Transverse colon (tissue), 4 donors: Measurements from ENCODE around the gene SOX1. TPM values are rescaled to one million over a fixed set of nuclear protein-coding genes. Genes with fewer than 3 reads are reported as not detected.

ENCODE experiments used
- DNase-seq: peaks from one replicate; pipeline ENCODE4 v3.0.0-alpha.2; 2019
- H3K27ac ChIP-seq, 4 donors: fragments of 200-600 bp; sonication (generic); 2 replicates each; pipeline ENCODE4 v1.5.1; 2016 to 2018; ENCODE audit warnings: inconsistent platforms in 4 of 4
- H3K27me3 ChIP-seq: fragments of 200-600 bp; sonication (generic); 2 replicates; pipeline ENCODE4 v1.5.1; 2017; ENCODE audit warnings: inconsistent platforms
- H3K36me3 ChIP-seq, 4 donors: fragments of 200-600 bp; sonication (generic); 2 replicates each; pipeline ENCODE4 v1.5.1; 2017 to 2019; ENCODE audit warnings: inconsistent platforms in 4 of 4
- H3K4me1 ChIP-seq, 4 donors: fragments of 200-600 bp; sonication (generic); 2 replicates each; pipeline ENCODE4 v1.5.1; 2017 to 2020; ENCODE audit warnings: inconsistent platforms in 4 of 4
- H3K4me3 ChIP-seq, 4 donors: fragments of 200-600 bp; sonication (generic); 1 replicate in 1 of 4; 2 replicates in 3 of 4; pipeline versions ENCODE4 v1.5.1 to v1.6.1; 2017 to 2019; ENCODE audit warnings: inconsistent platforms in 4 of 4
- H3K9me3 ChIP-seq, 2 donors: fragments of 200-600 bp; sonication (generic); 2 replicates each; pipeline ENCODE4 v1.5.1; 2017 to 2019; ENCODE audit warnings: inconsistent platforms in 2 of 2
- EP300 ChIP-seq: sonication (generic); formaldehyde crosslinking; IDR thresholded peaks from one replicate; pipeline ENCODE4 v1.6.1; 2017; ENCODE audit warnings: antibody characterized with exemption, low read depth
- POLR2A ChIP-seq: fragments of 450-650 bp; IDR thresholded peaks from one replicate; pipeline ENCODE4 v1.6.1; 2016; ENCODE audit warnings: antibody characterized with exemption, mild to moderate bottlenecking, moderate library complexity
- POLR2AphosphoS5 ChIP-seq, 3 donors: sonication (generic); formaldehyde crosslinking; IDR thresholded peaks; one replicate each; pipeline ENCODE4 v1.6.1; 2016; ENCODE audit warnings: antibody characterized with exemption in 3 of 3
- WGBS, 2 donors: methylation state at CpG; one replicate each; pipeline ENCODE4 v1.1.5; 2018; ENCODE audit warnings: low coverage in 1 of 2; 5-methylcytosine and 5-hydroxymethylcytosine counted together
- in situ Hi-C, 4 donors: fragments of 200-750 bp; cut with MboI; loops; one replicate each; pipeline versions ENCODE4 v1.15.0 to v1.15.1; 2017; ENCODE audit warnings: low sequenced_read_pairs in 3 of 4, low pct_ligation_motif_present in 1 of 4, low pct_unique_long_range_greater_than_20kb in 1 of 4
- intact Hi-C: fragments of 100-400 bp; cut with DNase I; formaldehyde crosslinking; loops from one replicate; pipeline ENCODE4 v1.15.1; 2023; ENCODE audit warnings: low total_unique reads
- total RNA-seq, 4 donors: library from RNA; depleted of rRNA; stranded (reverse); fragments of >200 nt; gene quantifications; one replicate each; pipeline ENCODE4 v1.1.0, GENCODE V29; 2016
- TF ChIP-seq, protein P1 (sequence below), 5 experiments: fragments of 200-600 bp in 3 of 5; fragments of 450-650 bp in 2 of 5; sonication (generic) in 3 of 5; IDR thresholded peaks; 1 replicate in 2 of 5; 2 replicates in 3 of 5; pipeline ENCODE4 v1.5.1; 2016 to 2017; ENCODE audit warnings: antibody characterized with exemption in 5 of 5, inconsistent platforms in 3 of 5, mild to moderate bottlenecking in 2 of 5, moderate library complexity in 1 of 5

SOX1 gene
- total RNA-seq, 4 donors from 2014 or later = not detected

DNA sequence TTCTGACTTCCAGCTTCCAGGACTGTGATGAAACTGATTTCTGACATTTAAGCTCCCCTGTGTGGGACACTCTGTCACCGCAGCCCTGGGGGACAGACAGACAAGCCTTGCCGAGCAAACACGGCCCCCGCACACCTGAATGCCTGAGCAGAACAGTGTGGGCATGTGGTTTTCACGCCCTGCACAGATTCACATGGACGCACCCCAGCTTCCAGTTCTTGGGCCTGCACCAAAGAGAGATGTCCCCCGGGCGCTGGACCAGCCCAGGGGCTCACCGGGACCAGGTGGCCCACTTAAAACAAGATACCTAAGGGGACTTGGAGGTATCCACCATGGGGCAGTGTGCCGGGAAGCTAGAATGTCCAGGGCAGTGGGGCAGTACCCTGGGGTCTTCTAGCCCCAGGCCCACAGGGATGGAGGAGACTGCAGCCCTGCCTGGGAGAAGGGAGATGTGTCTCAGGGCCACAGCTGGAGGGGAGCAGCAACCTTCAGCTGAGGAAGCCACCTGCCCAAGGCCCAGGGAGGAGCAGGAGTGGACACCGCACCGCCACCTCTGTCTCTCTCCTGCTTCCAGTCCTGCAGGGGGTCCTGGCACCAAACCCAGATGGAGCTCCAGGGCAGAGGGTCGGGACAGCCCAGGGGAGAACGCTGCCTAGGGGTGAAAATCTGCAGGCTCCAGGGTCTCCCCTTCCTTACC is 50.5 kb downstream of the SOX1 start:
- Histone ChIP-seq H3K36me3 (no peaks in the 10 kb centered on the region), H3K9me3 (no peaks in the 10 kb centered on the region), H3K27me3 (peaks cover 4% of the 10 kb centered on the region), H3K4me3 (no peak overlapping the region), H3K4me1 (peaks cover 8 to 19% (median 15%) of the 10 kb centered on the region in 4 donors), H3K27ac (no peak overlapping the region)
- TF ChIP-seq EP300 = no peak
- TF ChIP-seq POLR2AphosphoS5 (IDR thresholded peaks at IDR 0.05) = no peak
- TF ChIP-seq POLR2A = no peak
- TF ChIP-seq, protein P1, sequence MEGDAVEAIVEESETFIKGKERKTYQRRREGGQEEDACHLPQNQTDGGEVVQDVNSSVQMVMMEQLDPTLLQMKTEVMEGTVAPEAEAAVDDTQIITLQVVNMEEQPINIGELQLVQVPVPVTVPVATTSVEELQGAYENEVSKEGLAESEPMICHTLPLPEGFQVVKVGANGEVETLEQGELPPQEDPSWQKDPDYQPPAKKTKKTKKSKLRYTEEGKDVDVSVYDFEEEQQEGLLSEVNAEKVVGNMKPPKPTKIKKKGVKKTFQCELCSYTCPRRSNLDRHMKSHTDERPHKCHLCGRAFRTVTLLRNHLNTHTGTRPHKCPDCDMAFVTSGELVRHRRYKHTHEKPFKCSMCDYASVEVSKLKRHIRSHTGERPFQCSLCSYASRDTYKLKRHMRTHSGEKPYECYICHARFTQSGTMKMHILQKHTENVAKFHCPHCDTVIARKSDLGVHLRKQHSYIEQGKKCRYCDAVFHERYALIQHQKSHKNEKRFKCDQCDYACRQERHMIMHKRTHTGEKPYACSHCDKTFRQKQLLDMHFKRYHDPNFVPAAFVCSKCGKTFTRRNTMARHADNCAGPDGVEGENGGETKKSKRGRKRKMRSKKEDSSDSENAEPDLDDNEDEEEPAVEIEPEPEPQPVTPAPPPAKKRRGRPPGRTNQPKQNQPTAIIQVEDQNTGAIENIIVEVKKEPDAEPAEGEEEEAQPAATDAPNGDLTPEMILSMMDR (IDR thresholded peaks at IDR 0.05) = no peak
- no peak for DNase-seq
- in situ Hi-C loops = no loop called here
- intact Hi-C loops = no loop called here
- whole genome bisulfite sequencing, 2 donors = 83% methylated on average over 13 of the region's 14 CpGs; no CpG with 5 or more reads in 1 of the 2 donors

DNA sequence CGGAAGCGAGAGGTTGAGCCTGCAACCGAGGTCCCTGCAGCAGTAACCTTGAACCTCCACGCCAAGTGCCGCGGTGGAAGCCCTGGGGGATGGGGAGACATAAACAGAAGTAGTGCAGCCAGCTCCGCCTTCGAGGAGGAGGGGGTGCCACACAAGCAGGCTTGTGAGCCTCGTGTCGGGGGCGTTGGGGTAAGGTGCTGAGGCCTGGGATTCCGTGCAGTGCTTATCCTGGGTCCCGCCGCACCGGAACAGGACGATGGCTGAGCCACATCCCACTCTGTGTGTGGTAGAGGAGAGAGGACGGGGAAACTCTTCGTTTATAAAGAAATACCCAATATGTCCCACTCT is 51.0 kb downstream of the SOX1 start:
- no peaks in the 10 kb centered on the region for H3K36me3 ChIP-seq
- H3K4me1 ChIP-seq = peaks cover 8 to 14% (median 11%) of the 10 kb centered on the region in 4 donors
- peaks cover 1% of the 10 kb centered on the region for H3K27me3 ChIP-seq
- H3K4me3 ChIP-seq = no peak overlapping the region
- no peaks in the 10 kb centered on the region for H3K9me3 ChIP-seq
- TF ChIP-seq POLR2AphosphoS5 (IDR thresholded peaks at IDR 0.05) = no peak
- TF ChIP-seq, protein P1 (IDR thresholded peaks at IDR 0.05) = no peak
- in situ Hi-C loops (no loop called here), intact Hi-C loops (no loop called here)
- WGBS, 2 donors = 83 to 86% methylated on average over 2 to 14 of the region's 18 CpGs
- no peak overlapping the region for H3K27ac ChIP-seq
- no peak for DNase-seq

DNA sequence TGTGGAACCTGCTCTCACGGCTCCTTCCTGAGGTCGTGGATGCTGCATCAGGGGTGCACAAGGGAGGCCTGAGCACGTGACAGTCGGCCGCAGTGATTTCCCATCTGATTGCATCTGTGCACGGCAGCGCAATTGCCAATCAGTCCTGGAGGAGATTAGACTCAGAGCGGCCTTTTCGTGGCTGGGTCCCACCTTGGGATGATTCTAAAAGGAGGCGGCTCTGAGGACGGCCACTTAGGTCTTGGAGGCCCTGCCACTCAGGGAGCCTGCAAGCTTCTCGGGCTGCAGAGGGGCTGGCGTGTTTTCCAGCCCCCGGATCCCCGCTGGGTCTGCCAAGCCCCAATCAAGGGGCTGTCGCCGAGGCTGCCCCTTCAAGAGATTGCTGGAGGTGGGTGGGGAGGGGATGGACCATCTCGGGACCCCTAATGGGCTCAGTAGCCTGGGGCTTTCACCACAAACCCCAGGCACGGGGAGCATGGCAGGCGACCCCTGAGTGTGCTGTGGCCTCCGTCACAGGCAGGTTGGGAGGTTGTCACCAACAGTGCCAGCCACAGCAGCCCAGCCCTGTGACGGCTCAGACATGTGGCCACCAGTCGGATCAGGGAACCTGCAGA is 51.6 kb downstream of the SOX1 start:
- no peak overlapping the region for H3K4me3 ChIP-seq
- H3K27ac ChIP-seq = no peak overlapping the region
- TF ChIP-seq POLR2AphosphoS5 (IDR thresholded peaks at IDR 0.05) (no peak), POLR2A (no peak), EP300 (no peak)
- TF ChIP-seq, protein P1 (IDR thresholded peaks at IDR 0.05) = no peak
- H3K36me3 ChIP-seq = no peaks in the 10 kb centered on the region
- in situ Hi-C loops (no loop called here), intact Hi-C loops (no loop called here)
- no peaks in the 10 kb centered on the region for H3K9me3 ChIP-seq
- peaks cover 8 to 11% (median 10%) of the 10 kb centered on the region in 4 donors for H3K4me1 ChIP-seq
- no peaks in the 10 kb centered on the region for H3K27me3 ChIP-seq
- whole genome bisulfite sequencing, 2 donors = 81% methylated on average over 22 of the region's 23 CpGs; no CpG with 5 or more reads in 1 of the 2 donors
- DNase-seq = no peak

DNA sequence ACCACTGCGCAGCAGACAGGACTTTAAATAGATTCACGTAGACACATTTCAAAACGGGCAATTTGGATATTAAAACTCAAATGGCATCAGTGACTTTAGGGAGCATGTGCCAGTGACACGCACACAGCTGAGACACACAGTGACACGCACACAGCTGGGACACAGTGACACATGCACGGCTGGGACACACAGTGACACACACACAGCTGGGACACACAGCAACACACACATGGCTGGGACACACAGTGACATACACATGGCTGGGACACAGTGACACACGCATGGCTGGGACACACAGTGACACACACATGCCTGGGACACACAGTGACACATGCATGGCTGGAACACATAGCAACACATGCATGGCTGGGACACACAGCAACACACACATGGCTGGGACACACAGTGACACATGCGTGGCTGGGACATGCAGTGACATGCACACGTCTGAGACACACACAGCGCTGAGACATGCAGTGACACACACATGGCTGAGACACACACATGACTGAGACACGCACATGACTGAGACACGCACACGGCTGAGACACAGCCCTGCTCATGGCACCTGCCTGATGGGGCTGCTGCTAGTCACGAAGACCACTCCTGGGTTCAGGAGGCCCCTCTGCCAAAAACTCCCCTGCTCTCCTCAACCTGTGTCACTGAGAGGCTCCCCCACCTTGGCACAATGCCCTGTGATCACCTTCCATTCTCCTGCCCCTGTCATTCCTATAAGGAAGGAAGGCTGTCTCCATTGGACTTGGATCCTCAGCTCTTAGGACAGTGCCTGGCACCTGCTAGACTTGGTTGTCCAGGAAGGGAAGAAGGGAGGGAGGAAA is 52.5 kb downstream of the SOX1 start:
- 81 to 89% methylated on average over 3 to 14 of the region's 14 CpGs for WGBS, 2 donors
- Histone ChIP-seq H3K36me3 (no peaks in the 10 kb centered on the region), H3K4me1 (peaks cover under 1 to 3% (median 1%) of the 10 kb centered on the region in 4 donors), H3K9me3 (no peaks in the 10 kb centered on the region), H3K27ac (no peak overlapping the region), H3K27me3 (no peaks in the 10 kb centered on the region), H3K4me3 (no peak overlapping the region)
- TF ChIP-seq, protein P1 (IDR thresholded peaks at IDR 0.05) = no peak
- no peak for TF ChIP-seq EP300
- no peak for TF ChIP-seq POLR2A
- TF ChIP-seq POLR2AphosphoS5 (IDR thresholded peaks at IDR 0.05) = no peak
- no peak for DNase-seq
- intact Hi-C loops (no loop called here), in situ Hi-C loops (no loop called here)
